Stimulated activated CD8-positive, alpha-beta memory T cell treated with anti-CD3 and anti-CD28 coated beads, Interleukin-7, amount 100 ng/mL, for 4 hours (primary cell): ENCODE measurements around the gene KLK11.
A peak's percentile ranks its signal among the peaks of the same experiment; 100 is the strongest.

ENCODE experiments used
- DNase-seq, 2 donors: peaks; one replicate each; pipeline ENCODE4 v3.0.0-alpha.2; 2020; ENCODE audit warnings: low read depth in 2 of 2

Gene KLK11

DNA sequence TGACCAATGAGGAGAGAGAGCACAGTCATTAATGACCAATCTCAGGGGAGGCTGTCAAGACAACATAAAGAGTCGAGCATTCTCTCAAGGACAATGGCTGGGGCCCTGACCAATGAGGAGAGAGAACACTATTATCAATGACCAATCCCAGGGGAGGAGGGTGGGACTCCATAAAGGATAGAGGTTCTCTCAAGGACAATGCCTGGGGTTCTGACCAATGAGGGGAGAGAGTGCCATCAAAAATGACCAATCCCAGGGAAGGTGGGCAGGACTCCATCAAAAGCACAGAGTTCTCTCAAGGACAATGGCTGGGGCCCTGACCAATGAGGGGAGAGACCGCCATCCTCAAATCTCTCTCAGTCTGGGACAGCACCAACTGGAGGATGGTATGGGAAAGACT lies 3.3 kb upstream of the KLK11 start:
- DNase-seq = no peak

DNA sequence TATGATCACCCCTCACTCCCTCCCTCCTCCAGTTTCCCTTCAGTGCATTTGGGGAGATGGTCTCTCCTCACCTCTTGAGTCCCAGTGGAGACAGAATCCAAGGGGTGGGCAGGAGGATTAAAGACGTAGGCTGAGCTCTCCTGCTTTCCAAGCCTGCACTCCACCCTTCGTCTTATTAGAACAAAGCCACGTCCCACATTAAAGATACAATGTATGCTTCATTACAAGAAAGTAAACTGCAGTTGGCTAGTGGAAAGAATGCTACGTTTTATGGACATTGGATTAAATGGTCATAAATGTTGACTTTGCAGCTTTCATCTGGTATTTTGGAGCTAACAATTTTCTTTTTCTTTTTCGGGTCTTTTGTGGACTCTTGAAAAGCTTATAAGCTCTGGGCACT lies 1.5 kb upstream of the KLK11 start:
- DNase-seq = no peak

DNA sequence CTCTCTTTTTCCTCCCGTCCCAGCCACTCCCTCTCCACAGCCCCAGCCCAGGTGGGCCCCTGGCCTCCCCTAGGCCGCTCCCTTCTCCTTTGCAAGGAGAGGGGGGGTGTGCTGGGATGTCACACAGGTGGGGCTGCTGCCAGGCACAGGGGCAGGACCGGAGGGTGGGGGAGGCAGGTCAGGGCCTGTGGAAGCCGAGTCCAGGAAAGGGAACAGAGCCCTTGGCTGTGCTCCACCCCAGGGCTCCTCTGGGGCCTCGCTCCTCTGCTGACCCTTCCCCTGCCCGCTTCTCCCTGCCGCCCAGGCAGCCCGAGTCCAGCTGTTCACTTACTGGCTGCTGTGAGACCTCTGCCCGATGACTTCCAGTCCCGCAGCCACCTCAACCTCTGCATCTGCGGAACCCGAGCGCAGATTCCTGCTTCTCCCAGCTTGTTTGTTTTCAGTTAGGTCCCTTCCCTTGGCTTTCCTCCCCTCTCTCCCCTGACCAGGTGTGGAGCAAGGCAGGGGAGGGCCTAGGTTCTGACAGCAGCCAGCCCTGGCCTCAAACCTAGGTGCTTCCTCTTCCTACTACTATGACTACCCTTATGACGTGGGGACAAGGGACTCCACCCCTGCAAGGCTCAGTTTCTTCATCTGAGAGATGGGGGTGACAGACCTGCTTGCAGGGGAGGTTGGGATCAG lies 850 bp upstream of the KLK11 start:
- no peak for DNase-seq

DNA sequence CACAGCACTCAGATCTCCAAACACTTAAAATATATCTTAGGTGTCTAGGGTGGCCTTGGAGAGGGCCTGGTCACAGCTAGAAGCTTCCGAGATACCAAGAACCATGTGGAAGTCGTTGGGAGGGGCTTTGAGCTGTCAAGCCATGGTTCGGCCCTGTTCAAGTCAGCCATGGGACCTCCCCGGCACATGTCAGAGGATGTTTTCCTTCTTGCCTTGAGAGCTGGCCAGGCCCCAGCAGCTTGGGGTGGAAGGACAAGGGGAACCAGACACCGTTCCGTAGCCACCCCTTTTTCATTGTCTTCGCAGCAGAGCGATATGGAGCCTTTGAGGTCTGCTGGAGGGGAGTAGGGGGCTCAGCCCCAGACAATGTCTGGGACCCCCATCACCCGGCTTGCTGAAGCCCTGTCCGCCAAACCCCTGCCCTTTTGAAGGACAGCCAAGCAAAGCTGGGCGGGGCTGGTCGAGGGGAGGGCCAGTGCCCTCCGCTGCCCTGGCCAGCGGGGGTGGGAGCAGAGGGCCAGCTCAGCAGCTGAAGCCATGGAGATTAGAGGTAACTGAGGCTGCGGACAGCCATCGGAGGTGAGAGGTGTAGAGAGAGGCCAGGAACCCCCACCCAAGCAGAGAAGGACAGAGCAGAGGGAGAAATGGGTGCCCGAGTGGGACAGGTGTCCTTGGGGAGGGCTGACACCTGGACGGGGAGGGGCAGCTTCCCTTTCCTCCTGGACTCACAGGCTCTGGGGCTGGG lies 435 bp downstream of the KLK11 start:
- DNase-seq = no peak

DNA sequence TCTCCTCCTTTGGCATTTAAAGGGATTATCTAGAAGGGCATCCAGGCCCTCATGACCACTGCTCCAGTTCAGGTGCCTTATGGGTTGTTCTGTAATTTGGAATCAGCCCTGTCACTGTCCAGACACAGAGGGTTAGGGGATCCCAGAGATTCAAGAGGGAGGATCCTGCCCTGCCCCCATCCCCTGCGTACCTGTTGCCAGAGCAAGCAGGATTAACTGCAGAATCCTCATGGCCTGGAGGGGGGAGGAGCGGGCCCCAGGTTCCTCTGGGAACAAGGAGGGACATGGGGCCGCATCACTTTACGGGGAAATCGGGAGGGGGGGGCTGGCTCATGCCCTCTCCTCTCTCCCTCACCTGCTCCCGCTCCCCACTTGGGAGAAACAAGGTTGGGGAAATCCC lies 1.0 kb downstream of the KLK11 start:
- no peak for DNase-seq

DNA sequence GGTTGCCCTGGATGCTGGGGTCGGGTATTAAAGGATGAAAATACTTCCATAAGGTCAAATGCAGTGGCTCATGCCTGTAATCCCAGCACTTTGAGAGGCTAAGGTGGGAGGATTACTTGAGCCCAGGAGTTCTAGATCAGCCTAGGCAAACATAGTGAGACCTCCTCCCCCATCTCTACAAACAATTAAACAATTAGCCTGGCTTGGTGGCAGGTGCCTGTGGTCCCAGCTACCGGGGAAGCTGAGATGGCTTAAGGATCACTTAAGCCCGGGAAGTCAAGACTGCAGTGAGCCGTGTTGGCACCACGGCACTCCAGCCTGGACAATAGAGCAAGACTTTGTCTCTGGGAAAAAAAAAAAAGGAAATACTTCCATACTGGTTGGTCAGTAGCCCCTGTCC lies 1.5 kb downstream of the KLK11 start:
- no peak for DNase-seq

DNA sequence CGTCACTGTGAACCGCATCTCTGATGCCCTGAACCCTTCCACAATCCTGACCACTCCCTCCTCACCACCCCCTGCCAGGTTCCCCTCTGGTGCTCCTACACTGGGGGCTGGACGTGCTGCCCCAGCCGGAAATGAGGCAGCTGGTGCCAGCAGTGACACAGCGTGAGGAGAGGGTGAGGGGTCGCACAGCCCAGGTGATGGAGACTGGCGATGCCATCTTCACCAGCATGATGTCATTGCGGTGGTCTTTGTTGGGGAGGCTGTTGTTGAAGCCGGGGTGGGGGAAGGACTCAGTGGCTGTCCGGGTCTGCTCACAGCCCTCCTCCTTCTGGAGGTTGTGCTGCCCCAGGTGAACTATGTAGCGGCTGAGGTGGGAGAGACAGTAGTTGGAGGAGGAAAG lies 2.5 kb downstream of the KLK11 start:
- no peak for DNase-seq

DNA sequence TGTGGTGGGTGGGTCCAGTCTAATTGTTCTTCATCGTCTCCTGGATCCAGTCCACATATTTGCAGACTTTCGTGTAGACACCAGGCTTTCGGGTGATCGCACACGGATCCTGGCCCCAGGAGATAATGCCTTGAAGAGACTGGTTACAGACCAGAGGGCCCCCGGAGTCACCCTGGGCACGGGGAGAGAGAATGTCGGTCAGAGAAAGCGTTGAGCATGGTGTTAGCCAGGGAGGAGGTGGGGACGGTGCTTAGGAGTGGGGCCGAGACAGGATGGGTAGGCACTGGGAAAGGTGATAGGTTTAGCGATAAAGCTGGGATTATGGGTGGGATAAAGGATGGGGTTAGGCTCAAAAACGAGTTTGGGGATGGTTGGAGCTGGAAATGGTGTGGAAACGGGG lies 3.9 kb downstream of the KLK11 start:
- no peak for DNase-seq

DNA sequence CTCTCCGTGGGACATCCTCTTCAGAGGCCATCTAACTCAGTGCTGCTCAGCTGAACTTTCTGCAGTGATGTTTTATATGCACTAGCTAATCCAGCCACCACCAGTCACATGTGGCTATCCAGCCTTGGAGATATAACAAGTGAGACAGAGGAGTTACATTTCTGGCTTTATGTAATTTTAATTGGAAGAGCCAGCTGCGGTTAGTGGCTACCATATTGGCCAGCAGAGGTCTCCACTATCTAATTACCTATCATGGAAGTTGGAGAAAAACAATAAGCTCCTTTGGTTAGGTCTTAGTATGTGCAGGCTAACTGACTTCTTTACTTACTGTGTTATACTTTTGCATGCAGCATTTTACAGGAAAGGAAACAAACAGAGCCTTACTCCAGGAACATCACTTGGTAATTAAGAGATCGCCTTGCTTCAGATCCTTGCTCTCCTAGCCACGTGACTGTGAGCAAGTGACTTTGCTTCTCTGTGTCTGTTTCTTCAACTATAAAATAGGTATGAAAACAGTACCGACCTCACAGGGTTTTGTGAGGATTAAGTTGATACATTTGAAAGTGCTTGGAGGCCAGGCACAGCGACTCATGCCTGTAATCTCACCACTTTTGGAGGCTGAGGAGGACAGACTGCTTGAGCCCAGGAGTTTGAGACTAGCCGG lies 5.3 kb downstream of the KLK11 start:
- DNase-seq = no peak

DNA sequence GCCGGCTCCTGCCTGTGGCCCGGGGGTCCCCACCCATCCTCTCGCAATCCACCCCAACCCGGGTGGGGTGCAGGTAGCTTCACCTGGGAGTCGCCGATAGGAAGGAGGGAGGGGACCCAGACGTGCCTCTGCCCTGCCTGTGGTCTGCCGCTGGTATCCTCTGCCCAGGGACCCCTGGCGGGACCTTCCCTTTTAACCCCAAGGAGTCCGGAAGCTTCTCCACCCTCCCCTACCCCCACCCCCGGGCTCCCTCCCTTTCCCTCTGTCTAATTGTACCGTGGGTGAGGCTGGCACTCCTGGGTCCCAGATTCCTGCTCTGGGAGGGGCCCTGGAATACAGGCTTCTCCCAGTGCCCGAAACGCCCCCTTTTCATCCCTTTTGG lies 6.9 kb downstream of the KLK11 start, which contains the start of gene KLK10:
KLK10 (minus strand) TSS at position 166 of the 382 bp plus-strand sequence. CDS start 579 bp downstream, outside the sequence.
- no peak for DNase-seq

DNA sequence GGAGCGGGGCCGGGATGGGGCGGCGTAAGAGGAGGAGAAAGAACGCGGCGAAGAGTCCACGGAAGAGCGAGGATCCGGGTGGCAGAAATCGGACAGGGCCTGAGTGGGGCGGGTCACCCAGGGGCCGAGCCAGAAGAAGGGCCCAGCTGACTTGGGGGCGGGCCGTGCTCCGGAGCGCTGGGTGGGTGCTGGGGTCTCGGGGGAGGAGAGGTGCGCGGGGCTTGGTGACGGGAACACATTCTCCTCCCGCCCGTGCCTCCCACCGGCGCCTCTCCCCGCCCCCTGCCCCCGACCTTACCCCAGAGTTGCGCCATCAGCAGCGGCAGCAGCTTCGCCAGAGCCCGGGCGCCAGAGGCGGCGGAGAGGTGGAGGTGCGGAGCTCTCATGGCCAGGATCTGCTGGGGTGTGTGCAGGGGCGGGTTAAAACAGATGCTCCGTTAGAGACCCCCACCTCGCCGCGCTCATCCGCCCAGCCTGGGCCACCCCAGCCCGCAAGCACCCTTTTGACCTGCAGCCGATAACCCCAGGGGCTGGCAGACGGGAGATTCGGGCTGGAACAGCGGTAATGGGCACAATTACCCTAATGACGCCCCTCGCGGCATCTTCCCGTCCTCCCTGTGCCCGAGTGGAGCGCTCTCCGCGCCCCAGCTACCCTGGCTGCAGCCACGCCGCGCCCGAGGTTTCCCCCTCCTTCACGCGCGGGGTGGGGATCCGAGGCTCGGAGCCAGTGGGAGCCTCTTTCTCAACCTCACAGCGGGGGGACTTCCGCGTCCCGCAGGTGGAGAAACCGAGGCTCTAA lies 7.5 kb downstream of the KLK11 start:
- DNase-seq = no peak

DNA sequence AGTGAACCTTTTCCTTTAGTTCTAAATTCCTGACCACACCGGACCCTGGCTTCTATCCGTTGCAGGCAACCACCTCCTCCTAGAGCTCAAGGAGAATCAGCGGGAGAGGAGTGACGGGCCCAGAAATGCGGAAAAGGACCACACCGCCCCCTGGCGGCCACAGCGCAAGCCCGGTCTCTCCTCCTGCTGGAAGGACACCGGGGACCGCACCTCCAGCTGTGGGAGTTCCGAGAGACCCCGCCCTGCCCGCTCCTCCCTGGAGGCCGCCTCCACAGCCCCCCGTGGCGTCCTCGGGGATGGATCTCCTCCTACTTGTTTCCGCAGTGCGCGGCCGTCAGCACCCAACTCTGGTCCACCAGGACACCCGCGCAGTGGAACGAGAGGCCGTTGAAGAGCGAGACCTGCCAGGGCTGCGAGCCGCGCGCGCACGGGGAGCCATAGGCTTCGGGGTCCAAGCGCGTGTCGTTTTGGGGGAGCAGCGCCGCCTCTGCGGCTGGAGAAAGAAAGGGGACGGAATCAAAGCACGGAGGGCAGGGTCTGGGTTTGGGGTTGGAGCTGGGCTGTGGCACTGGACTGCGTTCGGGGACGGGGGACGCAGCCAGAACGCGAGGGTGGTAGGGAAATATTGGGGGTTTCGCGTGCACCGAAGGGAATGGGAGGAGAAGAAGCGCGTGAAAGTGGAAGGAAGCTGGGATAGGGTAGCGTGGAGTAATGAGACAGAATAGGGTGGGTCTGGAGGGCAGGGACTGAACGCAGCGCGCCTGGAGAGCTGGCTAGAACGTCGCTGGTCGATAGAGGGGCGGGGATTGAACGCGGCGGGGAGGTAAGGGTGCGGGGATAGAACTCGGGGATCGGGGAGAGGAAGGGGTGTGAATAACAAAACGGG lies 9.4 kb downstream of the KLK11 start:
- DNase-seq = peak; percentile 12 to 24

DNA sequence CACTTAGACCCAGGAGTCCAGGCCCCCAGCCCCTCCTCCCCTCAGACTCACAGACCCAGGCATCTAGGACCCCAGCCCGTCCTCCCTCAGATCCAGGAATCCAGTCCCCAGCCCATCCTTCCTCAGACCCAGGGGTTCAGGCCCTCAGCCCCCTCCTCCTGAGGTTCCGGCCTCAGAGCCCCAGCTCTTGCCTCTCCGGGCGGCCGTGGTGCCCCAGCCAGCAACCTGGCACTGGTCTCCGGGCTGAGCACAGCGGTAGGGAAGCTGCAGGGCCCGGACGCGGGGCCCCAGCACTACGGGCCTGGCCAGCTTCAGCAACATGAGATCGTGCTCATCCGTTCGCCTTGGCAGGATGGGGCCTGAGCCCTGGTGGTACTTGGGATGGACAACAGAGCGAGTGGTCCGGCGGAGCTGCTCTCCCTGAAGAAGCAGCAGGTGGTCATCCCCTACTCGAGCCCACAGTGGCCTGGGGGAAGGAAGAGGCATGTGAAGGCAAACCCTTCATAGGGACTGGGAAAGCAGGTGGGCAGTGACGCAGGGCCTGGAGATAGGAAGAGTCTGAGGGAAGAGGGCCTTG lies 10.6 kb downstream of the KLK11 start:
- DNase-seq = no peak

DNA sequence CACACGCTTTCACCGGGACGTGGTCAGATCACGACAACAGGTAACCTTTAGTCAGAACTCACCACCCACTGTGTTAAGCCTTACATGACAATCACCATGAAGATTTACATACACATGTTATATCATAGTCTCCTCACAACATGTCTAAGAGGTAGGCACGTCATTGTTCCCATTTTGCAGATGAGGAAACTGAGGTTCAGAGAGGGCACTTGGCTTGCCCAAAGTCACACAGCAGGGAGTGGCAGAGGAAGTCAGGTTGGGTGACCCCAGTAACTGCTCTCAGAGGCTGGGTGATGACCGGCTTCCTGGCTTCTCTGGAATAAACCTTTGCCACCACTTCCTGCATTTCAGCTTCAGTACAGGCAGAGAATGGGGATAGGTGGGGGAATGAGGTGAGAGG lies 12.2 kb downstream of the KLK11 start:
- DNase-seq = no peak

DNA sequence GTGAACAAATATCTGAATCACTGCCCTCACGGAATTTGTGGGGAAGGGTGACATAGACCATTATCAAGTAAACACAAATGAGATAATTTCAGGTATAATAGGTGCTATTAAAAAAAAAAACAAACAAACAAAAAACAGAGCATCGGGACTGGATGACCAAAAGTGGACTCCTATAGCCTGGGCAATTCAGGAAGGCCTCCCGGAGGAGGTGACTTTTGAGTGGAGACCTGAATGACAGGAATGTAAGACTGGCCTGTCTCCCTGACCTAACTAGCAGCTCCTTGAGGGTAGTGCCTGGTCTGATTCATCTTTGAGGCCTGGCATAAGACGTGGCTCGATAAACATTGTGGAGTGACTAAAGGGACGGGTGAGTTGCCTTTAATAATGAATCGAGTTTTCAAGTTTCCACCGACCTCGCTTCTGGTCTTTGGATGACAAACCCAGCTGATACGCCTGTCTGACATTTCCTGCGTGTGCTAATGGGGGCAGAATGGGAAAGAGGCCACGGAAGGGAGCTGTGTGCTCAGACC lies 13.7 kb downstream of the KLK11 start:
- DNase-seq = no peak

DNA sequence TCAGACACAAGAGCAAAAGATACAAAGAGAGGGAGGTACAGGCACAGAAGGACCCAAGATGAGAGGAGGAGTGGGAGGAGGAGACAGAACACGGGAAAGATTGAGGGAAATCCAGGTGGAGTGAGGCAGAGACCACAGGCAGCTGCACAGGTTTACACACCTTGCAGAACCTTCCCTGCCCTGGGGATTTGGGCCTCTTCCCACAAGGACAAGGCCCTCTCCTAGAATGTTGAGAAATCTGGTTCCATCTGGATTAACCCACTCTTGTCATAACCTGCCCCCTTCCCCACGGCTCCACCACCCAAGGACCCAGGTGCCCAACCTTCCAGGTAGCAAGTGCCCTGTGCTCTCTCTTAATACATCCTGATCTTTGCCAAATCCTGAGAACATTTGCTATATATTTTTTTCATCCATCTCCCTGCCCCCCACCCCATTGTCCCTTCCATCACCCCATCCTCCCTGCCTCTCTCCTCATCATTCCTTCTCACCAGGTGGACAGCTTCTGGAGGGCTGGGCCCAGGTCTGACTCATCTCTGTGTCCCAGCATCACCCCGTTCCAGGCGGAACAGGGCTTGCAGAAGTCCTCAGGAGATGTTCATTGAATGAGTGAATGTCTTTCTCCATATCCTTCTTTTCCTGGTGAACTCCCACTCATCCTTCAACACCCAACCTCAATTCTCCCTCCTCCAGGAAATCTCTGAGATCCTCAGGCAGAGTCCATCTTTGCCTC lies 16.2 kb downstream of the KLK11 start:
- no peak for DNase-seq

DNA sequence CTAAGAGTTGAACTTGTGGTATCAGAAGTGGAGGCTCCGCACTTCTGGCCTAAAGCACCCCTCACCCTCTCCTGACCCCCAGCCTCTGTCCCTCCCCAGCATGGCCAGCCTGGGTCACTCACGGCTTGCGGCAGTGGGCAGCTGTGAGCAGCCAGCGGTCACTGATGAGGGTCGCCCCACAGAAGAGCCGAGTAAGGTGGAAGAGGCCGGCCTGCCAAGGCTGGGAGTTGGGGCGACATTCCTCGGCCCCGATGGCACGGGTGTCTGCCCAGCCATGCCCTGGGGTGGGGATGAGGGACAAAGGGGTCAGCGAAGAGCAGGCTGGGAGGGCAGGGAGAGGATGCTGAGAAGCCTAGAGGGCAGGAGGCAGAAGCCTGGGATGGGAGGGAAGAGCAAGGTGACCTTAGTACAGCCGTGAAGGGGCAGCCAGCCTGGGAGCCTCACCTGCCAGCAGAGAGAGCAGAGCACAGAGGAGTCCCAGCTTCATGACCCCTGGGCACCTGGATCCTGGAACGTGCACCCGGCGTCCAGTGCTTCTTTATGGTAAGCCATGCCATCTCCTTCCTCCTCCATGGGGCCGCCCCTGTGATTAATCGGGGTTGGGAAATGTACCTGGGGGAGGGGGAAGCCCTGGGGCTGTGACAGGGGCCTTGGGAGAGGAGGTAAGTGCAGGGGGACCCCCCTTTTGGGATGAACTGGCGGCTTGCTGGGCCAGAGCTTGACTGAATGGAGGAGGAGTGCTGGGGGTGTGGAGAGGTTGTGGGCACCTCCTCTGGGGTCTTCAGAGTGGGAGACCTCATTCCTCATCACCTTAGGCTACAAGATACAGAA lies 17.1 kb downstream of the KLK11 start:
- no peak for DNase-seq

DNA sequence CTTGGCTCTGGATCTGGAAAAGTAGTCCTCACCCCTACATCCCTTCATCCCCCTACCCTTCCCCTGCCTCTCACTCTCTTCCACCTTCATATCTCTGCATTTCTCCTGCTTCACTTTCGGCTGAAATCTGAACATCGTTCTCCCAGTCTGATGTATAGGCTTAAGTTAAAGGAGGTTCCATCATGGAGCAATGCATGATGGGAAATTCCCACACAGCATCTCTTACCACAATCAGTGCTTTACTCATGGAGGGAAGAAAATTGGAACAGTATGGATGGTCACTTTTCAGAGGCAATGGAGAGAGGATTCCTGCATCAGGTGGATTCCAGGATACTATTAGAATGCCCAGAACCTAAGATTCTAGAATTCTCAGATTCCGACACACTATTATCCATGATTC lies 18.9 kb downstream of the KLK11 start:
- no peak for DNase-seq

DNA sequence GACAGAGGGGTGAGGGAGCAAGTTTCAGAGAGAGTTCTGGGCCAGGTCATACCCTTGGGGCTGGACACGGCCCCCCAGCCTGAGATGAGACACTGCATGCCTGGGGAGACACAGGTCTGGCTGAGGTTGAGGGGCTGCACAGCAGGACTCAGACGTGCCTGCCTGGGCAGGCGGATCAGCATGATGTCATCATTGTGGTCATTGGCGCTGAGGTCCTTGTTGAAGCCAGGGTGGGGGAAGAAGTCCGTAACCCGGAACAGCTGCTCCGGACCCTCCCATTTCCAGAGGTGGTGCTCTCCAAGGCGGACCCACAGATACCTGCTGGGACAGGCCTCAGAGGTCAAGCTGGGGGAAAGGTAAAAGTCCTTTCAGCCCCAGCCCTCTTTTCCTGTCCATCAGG lies 20.0 kb downstream of the KLK11 start:
- no peak for DNase-seq
